NCI-H2227 treated with DMSO at 0.1 percent for 48 hours (cell line): ENCODE measurements around the gene FASN.

ENCODE experiments used
- DNase-seq: peaks from one replicate; lab custom pipeline; 2025; lab: John Stamatoyannopoulos, UW

Gene FASN

DNA sequence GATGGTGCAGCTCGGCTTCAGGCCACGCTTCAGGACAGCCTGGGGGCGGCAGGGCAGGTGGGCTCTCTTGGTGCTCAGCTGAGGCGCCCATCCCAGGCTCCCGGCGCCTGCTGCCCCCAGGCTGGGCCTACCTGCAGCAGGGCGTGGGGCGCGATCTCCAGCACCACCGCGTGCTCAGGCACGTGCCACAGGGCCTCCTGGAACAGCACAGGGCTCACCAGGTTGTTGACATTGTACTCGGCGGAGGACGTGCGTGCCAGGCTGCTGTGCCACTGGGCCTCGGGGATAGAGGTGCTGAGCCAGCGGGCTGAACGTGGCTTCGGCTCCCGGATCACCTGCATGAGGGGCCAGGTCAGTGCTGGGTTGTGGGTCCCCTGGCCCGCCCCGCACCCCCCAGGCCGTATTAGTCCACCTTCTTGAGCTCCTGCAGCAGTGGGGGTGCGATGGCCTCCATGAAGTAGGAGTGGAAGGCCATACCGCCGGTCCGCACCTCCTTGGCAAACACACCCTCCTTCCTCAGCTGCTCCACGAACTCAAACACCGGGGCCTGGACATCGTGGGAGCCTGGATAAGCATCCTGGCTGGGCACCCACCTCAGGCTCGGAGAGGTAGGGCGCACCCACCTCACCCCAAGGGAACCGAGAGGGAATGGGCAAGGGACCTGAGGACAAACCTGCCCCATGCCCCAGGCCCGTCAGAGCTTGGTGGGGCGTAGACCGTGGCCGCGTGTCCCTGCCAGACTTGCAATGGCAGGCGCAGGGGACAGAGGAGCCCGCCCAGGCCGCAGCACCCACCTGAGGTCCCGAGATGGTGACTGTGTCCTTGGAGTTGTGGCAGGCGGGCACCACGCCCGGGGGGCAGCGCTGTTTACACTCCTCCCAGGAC lies 9.0 kb downstream of the FASN start:
- no peak for DNase-seq

DNA sequence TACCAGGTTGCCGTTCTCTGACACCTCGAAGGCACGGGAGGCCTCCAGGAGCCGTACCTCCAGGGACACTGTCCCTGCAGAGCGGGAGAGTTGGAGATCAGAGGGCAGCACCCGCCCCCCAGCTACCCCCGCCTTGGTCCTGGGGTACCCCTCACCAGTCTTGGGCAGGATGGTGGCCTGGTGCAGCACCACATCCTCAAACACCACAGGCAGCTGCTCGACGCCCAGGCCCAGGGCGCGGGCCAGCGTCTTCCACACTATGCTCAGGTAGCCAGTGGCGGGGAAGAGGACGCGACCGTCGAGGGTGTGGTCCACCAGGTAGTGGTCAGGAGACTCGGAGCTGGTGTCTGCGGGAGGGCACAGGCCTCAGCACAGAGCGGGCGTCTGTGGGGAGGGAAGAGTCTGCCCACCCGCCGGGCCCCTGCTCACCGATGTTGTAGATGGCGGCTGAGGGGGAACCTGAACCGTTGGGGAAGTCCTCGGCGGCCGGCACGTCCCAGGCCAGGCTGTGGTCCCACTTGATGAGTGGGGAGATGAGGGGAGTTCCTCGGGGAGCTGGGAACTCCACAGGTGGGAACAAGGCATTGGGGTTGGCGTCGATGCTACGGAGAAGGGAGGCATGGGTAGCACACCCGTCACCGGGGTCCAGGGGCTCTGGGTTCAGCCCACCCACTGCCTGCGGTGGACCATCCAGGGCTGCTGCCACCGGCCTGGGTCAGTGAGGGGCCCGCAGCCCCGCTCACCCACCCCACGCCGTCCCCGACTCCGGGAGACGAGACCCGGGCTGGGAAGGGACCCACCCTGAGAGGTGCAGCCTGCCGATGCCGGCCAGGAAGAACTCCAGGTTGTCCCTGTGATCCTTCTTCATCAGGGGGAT lies 9.8 kb downstream of the FASN start:
- no peak for DNase-seq

DNA sequence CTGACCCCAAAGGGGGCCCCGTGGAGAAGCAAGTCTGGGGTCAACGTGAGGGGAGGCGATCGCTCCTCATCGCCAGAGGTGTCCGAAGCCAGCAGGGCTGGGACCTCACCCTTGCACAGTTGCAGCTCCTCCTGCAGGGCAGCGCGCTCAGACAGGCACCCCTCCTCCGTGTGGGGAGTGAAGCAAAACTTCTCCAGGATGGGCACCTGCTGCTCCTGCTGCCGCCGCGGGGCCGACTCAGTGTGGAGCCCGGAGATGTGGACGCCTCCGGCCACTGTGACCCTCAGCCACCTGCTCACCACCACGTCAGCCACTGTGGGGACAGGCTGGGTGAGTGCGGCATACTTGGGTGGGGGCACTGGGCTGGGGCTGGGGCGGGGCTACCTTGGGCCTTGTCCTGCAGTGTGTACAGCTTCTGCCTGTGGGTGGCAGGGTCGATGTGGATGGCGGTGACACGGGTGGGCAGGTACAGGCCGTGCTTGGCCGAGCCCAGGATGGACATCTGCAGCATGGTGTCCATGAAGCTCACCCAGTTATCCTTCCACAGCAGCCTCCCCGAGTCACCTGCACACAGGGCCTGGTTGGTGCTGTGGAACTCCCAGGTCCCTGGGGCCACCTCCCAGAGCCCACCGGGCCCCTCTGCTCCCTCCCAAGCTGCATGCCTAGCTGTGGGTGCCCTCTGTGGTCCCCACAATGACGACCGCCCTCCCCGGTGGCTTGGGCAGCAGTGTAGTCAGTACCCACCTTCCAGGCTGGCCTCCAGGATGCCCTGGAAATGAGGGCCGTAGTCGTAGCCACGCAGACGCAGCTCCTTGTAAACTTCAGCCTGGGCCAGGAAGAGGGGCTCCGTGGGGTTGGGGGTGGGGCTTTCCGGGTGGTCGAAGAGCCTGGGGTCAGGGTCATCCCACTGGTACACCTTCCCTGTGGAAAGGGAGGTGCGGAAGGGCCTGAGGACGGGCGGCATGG lies 10.8 kb downstream of the FASN start:
- no peak for DNase-seq

DNA sequence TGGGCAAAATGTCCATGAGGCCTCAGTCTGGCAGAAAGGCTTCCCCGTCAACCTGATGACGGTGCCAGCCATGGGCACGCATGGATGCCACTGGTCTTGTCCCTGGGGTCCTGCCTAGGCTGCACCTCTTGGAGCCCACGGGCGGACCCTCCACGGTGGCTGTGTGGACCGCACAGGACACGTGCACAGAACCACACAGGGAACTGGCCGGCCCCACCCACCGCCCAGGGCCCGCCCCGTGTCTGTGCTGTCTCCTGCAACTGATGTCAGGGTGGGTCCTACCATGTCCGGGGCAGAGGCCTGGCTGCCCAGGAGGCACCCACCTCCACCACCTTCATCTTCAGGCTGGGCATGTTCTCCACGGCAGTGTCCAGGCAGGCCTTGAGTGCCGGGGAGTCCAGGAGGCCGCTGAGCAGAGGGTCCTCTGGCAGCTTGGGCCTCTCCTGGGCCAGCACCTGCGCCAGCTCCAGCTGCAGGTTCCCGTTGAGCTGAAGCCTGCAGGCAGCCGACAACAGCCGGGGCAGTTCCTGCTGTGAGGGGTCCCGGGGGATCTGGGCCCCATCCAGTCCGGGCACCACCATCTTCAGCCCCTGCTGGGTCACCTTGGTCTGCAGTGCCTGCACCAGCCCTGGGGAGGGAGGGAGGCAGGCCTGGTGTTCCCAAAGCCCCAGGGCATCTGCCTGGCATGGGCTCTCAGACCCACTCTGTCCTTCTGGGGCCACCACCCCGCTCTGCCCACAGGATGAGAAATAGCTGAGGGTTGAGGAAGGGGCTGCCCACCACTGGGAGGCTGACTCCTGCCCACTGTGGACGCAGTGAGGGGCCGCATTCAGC lies 11.9 kb downstream of the FASN start:
- no peak for DNase-seq

DNA sequence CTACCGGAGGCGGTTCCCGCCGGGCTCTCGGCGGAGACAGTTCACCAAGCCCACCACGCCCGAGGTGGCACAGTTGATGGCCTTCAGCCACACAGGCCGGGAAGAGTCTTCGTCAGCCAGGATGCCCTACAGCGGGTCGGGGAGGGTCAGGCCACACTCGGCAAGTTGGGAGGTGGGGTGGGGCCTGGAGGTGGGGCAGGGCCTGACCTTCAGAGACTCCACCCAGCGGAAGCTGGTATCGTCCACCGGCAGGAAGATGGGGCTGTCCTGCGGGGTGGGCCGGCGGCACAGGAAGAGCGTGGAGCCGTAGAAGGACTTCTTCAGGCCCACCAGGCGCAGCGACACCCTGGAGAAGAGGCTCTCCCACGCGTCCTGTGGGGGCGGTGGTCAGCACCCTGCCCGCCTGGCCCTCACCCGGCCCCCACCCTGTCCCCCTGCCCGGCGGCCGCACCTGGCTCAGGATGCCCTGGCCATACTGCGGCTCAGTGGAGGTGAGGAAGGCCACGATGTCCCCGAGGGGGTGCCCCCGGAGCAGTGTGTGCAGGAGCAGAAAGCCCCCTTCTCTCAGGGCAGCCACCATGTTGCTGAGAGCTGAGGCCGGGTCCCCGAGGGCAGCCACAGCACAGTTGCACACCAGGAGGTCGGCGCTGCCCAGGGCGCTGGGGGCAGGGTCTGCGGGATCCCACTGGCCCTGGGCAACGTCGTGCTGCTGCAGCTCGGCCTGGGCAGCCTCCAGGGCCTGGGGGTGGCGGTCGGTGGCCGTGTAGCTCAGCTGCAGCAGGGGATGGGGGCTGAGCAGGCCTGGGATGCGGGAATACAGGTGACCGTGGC lies 12.8 kb downstream of the FASN start:
- no peak for DNase-seq

DNA sequence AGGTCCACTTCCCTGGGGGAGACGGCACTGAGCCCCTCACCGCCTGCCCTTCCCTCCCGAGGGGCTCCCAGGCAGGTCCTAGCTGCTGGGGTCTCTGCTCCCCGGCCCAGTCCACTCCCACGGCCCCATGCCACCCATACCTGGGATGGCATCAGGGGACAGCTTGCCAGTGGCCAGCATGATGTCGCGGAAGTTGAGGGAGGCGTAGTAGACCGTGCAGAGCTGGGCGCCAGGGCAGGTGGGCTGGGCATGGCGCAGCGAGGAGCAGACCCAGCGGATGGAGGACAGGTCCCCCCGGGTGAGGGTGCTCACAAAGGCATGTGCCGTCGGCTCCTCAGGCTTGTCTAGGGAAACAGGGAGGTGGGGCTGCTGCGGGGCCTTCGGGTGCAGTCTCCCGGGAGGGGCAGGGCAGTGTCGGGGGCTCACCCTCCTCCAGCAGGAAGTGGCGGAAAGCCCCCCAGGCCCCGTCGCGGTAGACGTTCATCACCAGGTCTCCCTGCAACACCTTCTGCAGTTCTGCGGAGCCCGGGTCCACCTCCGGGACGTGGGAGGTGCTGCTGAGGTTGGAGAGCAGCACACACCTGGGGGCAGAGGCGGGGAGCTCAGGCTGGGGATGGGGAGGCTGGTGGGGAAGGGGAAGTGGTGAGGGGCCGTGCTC lies 13.5 kb downstream of the FASN start:
- DNase-seq, result no peak

DNA sequence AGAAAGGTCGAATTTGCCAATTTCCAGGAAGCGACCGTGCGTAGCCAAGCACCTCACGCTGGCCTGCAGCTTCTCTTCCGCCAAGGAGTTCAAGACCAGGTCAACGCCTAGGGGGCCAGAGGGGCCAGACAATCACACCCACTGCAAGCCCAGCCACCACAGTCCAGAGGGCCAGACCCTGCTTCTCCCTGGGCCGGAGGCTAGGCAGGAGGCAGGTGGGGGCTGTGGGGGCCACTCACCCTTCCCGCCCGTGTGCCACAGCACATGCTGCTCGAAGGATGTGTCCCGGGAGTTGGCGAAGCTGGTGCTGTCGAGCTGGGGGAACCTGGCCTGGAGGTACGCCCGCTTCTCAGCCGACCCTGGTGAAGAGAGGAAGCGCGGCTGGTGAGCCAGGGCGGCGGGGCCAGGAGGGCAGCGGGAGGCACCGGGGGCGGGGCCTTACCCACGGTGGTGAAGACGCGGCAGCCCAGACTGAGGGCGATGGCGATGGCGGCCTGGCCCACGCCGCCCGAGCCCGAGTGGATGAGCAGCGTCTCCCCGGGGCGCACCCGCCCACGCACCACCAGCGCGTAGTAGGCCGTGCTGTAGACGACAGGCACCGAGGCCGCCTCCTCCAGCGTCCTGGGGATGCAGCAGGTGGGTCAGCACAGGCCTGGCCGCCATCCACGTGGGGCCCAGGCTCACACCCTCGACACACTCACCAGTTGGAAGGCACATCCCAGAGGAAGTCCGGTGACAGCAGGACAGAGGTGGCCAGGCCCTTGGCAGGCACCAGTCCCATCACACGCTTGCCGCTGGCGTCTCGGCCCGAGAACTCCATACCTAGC lies 14.3 kb downstream of the FASN start:
- DNase-seq, result no peak

DNA sequence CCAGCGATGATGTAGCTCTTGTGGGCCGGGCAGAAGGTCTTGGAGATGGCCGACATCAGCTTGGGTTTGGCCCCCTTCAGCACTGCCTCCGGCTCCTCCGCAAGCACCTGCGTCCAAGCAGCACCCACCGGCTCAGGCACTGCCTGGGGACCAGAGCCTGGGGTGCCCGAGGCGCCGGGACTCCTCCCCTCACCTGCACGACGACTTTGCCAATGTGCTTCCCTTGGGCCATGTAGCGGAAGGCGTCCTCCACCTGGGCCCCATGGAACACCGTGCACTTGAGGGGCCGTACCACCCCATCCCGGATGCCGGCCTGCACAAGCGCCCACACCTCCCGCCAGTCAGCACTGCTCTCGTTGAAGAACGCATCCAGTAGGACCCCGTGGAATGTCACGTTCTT lies 15.0 kb downstream of the FASN start:
- DNase-seq, result no peak

DNA sequence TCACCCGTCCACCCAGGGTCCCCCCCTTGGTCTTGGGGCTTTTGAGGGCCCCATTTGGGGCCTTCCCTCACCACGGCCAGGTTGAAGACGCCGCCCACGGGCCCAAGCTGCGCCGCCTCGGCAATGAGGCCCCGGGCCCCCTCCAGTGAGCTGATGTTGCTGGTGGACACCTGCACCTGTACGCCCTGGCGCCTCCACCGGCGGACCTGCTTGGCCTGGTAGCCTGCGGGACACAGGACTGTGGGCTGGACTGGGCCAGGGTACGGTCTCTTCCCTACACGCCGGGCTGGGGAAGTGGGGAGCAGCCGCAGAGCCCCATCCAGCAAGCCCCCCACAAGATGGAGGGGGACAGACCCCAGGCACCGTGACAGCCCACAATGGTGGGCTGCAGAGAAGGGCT lies 15.6 kb downstream of the FASN start:
- no peak for DNase-seq

DNA sequence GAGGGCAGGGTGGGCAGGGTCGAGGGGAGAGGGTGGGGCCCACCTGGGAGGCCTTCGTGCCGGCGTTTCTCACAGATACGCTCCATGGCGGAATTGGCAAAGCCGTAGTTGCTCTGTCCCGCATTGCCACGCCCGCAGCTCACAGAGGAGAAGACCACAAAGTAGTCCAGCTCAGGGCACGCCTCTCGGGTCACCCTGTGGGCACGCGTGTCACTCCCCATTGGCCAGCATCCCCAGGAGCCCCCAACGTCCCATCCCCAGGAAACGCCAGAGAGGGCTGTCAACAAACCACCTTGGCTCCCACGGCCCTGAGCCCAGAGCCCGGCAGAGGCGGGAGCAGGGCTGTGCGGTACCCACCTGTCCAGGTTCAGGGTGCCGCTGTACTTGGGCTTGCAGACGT lies 16.1 kb downstream of the FASN start:
- DNase-seq, result no peak

DNA sequence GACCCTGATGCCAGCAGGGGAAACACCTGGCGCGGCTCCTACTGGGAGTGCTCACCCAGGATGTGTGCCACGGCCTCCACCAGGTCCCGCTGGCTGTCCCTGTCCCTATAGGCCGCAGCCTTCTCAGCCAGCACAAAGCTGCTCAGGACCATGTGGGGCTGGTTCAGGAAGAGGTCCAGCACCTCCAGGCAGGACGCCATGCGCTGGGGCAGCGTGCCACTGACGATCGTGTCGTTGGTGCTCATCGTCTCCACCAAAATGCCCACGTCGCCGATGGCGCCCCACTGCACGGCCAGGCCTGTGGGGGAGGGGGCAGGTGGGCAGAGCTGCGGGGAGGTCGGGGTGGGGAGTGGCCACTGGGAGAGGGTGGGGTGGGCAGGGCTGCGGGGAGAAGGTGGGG lies 16.5 kb downstream of the FASN start:
- no peak for DNase-seq

DNA sequence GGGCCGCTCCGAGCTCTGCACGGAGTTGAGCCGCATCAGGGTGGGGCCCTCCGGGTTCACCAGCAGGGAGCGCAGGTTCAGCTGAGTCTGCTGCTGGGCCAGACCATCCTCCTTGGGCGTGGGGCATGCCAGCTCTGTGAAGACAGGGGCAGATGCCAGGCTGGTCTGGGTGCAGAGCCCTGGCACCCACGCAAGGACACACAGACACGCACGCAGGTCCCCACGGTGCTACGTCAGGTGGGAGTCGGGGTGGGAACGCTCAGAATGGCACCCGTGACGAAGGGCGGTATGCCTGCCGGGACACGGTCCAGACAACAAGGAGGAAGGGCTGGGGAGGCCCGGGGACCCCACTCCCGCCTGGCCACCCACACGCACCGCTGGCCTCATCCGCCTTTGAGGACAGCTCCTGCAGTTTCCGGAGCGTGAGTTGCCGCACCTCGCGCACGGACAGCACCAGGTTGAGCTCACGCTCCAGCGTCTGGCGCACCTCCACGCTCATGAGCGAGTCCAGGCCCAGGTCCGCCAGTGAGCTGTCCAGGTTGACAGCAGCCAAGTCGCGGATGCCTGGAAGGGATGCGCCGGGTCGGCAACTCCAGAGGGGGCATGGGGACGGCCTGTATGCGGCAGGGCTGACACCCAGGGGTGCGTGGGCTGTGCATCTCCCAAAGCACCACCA lies 17.1 kb downstream of the FASN start:
- DNase-seq, result no peak

DNA sequence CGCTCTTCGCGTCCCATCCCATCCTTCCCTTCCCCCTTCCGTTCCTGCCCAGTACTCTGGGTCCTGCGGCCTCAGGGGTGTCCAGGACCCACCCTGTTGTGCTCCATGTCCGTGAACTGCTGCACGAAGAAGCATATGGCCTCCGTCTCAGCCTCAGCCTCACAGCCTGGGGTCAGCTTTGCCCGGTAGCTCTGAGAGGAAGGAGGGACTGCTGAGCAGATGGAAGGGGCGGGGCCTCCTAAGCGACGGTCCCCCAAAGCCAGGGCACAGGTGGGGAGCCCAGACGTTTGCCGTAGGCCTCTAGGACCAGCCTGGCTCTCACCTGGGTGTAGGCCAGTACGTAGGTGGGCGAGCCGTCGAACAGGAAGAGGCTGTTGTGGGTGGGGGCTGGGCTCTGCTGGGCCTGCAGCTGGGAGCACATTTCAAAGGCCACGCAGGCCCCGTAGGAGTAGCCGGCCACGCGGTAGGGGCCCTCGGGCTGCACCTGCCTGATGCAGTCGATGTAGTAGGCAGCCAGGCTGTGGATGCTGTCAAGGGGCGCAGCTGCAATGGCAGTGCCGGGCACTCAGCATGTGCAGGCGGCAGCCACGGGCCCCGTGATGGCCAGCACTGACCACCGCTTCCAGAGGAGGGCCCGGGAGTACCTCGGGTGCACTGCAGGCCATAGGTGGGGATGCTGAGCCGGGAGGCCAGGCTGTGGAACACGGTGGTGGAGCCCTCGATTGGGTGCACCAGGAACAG lies 17.8 kb downstream of the FASN start:
- DNase-seq, result no peak

DNA sequence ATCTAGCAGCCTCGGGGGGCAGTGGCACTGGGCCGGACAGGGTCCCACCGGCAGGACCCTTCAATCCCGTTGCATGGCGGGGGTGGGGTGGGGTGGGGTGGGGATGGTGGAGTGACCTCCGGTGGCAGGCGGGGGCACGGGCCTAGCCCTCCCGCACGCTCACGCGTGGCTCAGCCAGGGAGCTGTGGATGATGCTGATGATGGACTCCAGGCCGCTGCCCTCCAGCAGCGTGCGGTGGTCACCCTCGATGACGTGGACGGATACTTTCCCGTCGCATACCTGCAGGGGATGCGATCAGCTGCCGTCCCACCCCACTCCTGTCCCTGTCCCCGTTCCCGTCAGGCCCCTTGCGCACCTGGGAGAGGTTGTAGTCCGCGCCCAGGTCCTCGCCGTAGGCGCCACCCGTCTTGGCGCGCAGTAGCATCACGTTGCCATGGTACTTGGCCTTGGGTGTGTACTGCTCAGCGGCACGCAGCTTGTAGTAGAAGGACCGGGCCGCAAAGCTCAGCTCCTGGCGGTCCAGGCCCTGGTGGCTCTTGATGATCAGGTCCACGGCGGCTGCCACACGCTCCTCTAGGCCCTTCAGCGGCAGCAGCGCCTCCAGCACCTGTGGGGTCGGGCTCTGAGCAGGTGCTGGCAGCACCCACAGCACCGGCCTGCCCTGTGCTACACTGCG lies 18.9 kb downstream of the FASN start:
- no peak for DNase-seq

DNA sequence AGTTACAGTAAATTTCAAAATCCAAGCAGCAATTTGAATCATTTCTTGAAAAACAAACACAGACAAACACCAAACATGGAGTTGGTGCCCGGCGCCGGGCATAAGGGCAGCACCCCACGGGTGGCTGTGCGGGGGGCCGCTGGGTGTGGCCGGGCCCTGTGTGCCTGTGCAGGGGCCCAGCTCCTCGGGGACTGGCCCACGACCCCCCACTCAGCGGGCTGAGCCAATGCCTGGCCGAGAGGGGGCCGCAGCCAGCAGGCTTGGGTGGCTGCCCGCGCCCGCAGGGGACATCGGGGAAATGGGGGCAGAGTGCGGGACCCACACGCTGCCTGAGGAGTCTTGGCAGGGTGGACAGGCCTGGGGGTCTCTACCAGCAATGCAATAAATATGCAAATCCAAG lies 19.6 kb downstream of the FASN start:
- DNase-seq, result no peak

DNA sequence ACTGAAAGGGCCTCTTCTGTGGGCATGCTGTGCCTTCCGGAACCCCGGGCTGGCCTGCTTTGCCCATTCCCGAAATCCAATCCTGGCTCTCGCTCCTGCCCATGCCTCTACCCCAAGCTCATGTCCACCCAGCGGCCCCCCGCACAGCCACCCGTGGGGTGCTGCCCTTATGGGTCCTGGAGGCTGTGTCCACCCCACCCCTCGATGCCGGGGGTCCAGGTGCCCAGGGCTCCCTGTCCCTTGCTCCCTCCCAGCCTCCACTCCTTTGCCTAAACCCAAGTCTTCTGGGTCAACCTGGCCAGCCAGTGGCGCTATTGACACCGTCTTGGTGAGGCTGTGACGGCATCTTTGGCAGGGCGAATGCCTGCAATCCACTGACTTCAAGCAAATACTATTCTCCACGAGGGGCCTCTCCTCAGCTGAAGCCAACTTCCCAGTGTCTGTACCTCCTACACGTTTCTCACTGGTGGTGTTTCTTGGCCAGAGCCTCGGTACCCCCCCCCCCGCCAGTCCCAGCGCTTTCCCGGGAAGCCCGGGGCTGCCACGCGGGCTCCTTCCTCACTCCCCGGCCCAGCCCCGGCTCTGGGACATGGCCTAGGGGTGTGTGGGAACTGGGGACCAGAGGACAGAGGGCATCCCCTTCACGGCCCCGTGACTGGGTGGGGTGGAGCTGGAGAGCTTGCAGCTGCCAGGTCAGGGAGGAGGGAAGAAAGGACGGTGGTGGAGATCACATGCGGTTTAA lies 20.2 kb downstream of the FASN start:
- no peak for DNase-seq
